ENCODE results near the gene HIPK4.

- TF ChIP-seq CTCF (IDR thresholded peaks at IDR 0.05) = peak; percentile 65 to 85 (median 82)
- peak; percentile 99 to 100 (median 99) for TF ChIP-seq POLR2A (IDR thresholded peaks at IDR 0.05)
Measured at GRCh38 chr19:40425450-40426287, 35.7 kb upstream of the HIPK4 start, which contains the start of gene SERTAD1.
